ENCODE measurements around the gene TRIAP1.

DNA sequence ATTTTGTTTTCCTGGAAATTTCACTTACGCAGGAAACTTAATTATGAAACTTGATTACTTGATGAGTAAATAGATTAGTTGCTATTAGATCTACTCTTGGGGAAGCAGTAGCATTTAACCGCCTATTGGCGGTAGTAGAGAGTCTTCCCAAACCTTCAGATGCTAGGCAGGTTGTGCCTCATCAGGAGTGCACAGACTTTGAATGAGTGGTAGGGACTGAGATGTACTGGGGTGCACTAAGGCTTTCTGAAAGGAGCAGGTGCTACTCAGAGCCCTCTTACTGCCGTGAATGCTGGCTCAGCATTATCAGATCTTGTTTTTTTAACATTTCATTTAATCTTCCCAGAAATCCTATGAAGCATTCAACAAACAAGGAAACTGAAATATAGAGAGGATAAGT, 7.8 kb upstream of the TRIAP1 start:
- TF ChIP-seq POLR2A (IDR thresholded peaks at IDR 0.05): no peak
- TF ChIP-seq, protein P1, sequence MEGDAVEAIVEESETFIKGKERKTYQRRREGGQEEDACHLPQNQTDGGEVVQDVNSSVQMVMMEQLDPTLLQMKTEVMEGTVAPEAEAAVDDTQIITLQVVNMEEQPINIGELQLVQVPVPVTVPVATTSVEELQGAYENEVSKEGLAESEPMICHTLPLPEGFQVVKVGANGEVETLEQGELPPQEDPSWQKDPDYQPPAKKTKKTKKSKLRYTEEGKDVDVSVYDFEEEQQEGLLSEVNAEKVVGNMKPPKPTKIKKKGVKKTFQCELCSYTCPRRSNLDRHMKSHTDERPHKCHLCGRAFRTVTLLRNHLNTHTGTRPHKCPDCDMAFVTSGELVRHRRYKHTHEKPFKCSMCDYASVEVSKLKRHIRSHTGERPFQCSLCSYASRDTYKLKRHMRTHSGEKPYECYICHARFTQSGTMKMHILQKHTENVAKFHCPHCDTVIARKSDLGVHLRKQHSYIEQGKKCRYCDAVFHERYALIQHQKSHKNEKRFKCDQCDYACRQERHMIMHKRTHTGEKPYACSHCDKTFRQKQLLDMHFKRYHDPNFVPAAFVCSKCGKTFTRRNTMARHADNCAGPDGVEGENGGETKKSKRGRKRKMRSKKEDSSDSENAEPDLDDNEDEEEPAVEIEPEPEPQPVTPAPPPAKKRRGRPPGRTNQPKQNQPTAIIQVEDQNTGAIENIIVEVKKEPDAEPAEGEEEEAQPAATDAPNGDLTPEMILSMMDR (IDR thresholded peaks at IDR 0.05): peak in 2 of 3 donors; percentile 34 to 41
